OCI-LY1 (cell line): ENCODE data around the gene FAM120A.
A peak's percentile ranks its signal among the peaks of the same experiment; 100 is the strongest.

Experiments used
- H2AFZ ChIP-seq: fragments of 200-600 bp; sonication (generic), shearing (Covaris generic); 2 replicates; pipeline ENCODE4 v1.6.0; 2014; ENCODE audit warnings: antibody characterized with exemption, mild to moderate bottlenecking, low read length
- H3F3A ChIP-seq: fragments of 200-600 bp; sonication (generic), shearing (Covaris generic); 2 replicates; pipeline ENCODE4 v1.6.0; 2014; ENCODE audit warnings: mild to moderate bottlenecking, antibody characterized with exemption, low read length, moderate library complexity; ENCODE audit not compliant: insufficient read depth
- H3K27ac ChIP-seq: fragments of 200-600 bp; sonication (generic); 2 replicates; pipeline ENCODE4 v1.5.1; 2014; ENCODE audit warnings: low read length, mixed run types, mild to moderate bottlenecking, low read depth; ENCODE audit not compliant: poor library complexity, severe bottlenecking
- H3K27me3 ChIP-seq: fragments of 200-600 bp; sonication (generic); 2 replicates; pipeline ENCODE4 v1.6.0; 2014; ENCODE audit warnings: antibody characterized with exemption, mild to moderate bottlenecking, low read length, moderate library complexity; ENCODE audit not compliant: insufficient read depth
- H3K36me3 ChIP-seq: fragments of 200-600 bp; sonication (generic); 2 replicates; pipeline ENCODE4 v1.6.1; 2014; ENCODE audit warnings: mild to moderate bottlenecking, antibody characterized with exemption, low read length, moderate library complexity, mixed read lengths; ENCODE audit not compliant: insufficient read depth
- H3K4me1 ChIP-seq: fragments of 200-600 bp; sonication (generic); 2 replicates; pipeline ENCODE4 v1.5.1; 2014; ENCODE audit warnings: mild to moderate bottlenecking, low read length, moderate library complexity; ENCODE audit not compliant: insufficient read depth, severe bottlenecking
- H3K4me2 ChIP-seq: fragments of 200-600 bp; sonication (generic), shearing (Covaris generic); 2 replicates; pipeline ENCODE4 v1.6.1; 2014; ENCODE audit warnings: low read length
- H3K4me3 ChIP-seq: fragments of 200-600 bp; sonication (generic); 2 replicates; pipeline ENCODE4 v1.5.1; 2014; ENCODE audit warnings: low read length, low read depth, mild to moderate bottlenecking, mixed read lengths; ENCODE audit not compliant: poor library complexity, severe bottlenecking
- H3K79me2 ChIP-seq: fragments of 200-600 bp; shearing (Covaris generic); 2 replicates; pipeline ENCODE4 v1.6.1; 2016; ENCODE audit warnings: mixed run types, low read length, mixed read lengths; ENCODE audit not compliant: insufficient read depth
- H3K9ac ChIP-seq: fragments of 200-600 bp; sonication (generic), shearing (Covaris generic); 2 replicates; pipeline ENCODE4 v1.6.1; 2014; ENCODE audit warnings: mild to moderate bottlenecking, low read length, mixed read lengths
- H3K9me2 ChIP-seq: fragments of 200-600 bp; sonication (generic), shearing (Covaris generic); 2 replicates; pipeline ENCODE4 v1.6.1; 2014; ENCODE audit warnings: low read depth, mild to moderate bottlenecking, low read length, mixed read lengths
- H3K9me3 ChIP-seq: fragments of 200-600 bp; shearing (Covaris generic); 2 replicates; pipeline ENCODE4 v1.6.1; 2014; ENCODE audit warnings: low read length, mixed read lengths
- H4K20me1 ChIP-seq: fragments of 200-600 bp; sonication (generic), shearing (Covaris generic); 2 replicates; pipeline ENCODE4 v1.6.0; 2016; ENCODE audit warnings: mild to moderate bottlenecking, low read length; ENCODE audit not compliant: insufficient read depth
- EZH2 ChIP-seq: fragments of 200-600 bp; sonication (generic), shearing (Covaris generic); IDR thresholded peaks from 2 replicates; pipeline ENCODE4 v1.8.0; 2017; ENCODE audit warnings: borderline replicate concordance, mixed run types, mild to moderate bottlenecking, antibody characterized with exemption, low read length, moderate library complexity, mixed read lengths
- TF ChIP-seq, protein P1 (sequence below): fragments of 200-600 bp; sonication (generic), shearing (Covaris generic); IDR thresholded peaks from 2 replicates; pipeline ENCODE4 v1.5.1; 2017; ENCODE audit warnings: mild to moderate bottlenecking, antibody characterized with exemption, low read length, moderate library complexity, mixed read lengths

FAM120A gene

GRCh38 chr9:93457006-93457405 is 5.5 kb downstream of the FAM120A start:
- H3K4me2 ChIP-seq, result peak overlapping the region; percentile 47; the same call in 1 of the 2 replicates
- H3K4me1 ChIP-seq, result peaks cover 75% of the 10 kb centered on the region
- H3K27ac ChIP-seq, result peak overlapping the region; percentile 29

DNA sequence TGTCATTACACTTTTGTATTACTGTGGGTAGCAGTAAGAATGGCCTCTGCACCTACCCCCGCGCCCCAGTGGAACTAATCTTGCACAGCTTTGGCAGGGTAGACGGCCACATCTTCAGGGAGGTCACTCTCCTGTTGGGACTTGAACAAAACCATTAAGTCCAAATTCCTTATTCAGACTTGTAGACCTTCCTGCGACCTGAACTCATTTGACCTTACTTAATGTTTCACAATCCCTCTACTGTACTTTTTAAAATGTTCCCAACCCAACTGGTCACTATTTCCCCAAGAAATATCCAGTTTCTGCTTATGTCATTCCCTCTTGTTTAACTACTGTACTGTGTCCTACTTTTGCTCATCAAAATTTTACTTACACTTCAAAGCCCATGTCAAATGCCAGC is 7.2 kb downstream of the FAM120A start:
- peaks cover 91% of the 10 kb centered on the region for H3K4me1 ChIP-seq
- H3K9me3 ChIP-seq, result no peaks in the 10 kb centered on the region
- H3K79me2 ChIP-seq, result peaks cover 100% of the 10 kb centered on the region
- TF ChIP-seq, protein P1, sequence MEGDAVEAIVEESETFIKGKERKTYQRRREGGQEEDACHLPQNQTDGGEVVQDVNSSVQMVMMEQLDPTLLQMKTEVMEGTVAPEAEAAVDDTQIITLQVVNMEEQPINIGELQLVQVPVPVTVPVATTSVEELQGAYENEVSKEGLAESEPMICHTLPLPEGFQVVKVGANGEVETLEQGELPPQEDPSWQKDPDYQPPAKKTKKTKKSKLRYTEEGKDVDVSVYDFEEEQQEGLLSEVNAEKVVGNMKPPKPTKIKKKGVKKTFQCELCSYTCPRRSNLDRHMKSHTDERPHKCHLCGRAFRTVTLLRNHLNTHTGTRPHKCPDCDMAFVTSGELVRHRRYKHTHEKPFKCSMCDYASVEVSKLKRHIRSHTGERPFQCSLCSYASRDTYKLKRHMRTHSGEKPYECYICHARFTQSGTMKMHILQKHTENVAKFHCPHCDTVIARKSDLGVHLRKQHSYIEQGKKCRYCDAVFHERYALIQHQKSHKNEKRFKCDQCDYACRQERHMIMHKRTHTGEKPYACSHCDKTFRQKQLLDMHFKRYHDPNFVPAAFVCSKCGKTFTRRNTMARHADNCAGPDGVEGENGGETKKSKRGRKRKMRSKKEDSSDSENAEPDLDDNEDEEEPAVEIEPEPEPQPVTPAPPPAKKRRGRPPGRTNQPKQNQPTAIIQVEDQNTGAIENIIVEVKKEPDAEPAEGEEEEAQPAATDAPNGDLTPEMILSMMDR, result no peak
- no peak for TF ChIP-seq EZH2
- peak overlapping the region; percentile 86 for H3K27ac ChIP-seq
- peak overlapping the region; percentile 60; the same call in 1 of the 2 replicates for H3K4me2 ChIP-seq
- no peak overlapping the region for H2AFZ ChIP-seq
- no peak overlapping the region for H3K9ac ChIP-seq
- no peak overlapping the region for H3K4me3 ChIP-seq
- H3K27me3 ChIP-seq, result no peaks in the 10 kb centered on the region
- H3K9me2 ChIP-seq, result no peaks in the 10 kb centered on the region
- H4K20me1 ChIP-seq, result no peaks in the 10 kb centered on the region
- H3F3A ChIP-seq, result no peaks in the 10 kb centered on the region; the same call in 1 of the 2 replicates
- H3K36me3 ChIP-seq, result peaks cover 38% of the 10 kb centered on the region; the same call in 1 of the 2 replicates

More at GRCh38 chr9:93457006-93457405, 5.5 kb downstream of the FAM120A start:
- Histone ChIP-seq H3K27me3 (no peaks in the 10 kb centered on the region), H3K4me3 (peak overlapping the region; percentile 16), H3F3A (no peaks in the 10 kb centered on the region; the same call in 1 of the 2 replicates), H3K9me2 (no peaks in the 10 kb centered on the region), H3K9me3 (no peaks in the 10 kb centered on the region), H3K79me2 (peaks cover 98% of the 10 kb centered on the region), H4K20me1 (no peaks in the 10 kb centered on the region), H2AFZ (no peak overlapping the region), H3K9ac (peak overlapping the region; percentile 10; the same call in 1 of the 2 replicates), H3K36me3 (peaks cover 45% of the 10 kb centered on the region; the same call in 1 of the 2 replicates)
- TF ChIP-seq, protein P1, result no peak
- no peak for TF ChIP-seq EZH2

DNA sequence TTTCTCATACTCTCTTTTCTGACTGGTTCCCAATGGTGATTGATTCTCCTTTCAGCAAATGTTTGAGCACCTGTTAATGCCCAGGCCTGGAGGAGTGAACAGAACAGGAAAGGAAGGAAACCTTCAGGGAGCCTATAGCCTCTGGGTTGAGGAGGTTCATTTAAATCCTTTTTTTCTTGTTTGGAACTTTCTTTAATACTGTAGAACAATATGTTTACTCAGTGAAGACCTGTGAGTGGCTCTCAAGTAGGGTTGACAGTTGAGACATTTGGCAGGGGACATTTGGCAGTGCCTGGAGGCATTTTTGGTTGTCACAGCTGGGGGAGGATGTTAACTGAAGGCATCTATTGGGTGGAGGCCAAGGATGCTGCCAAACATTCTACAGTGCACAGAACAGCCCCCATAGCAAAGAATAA is 8.0 kb downstream of the FAM120A start:
- Histone ChIP-seq H3K4me3 (no peak overlapping the region), H3K79me2 (peaks cover 100% of the 10 kb centered on the region), H3K9me3 (no peaks in the 10 kb centered on the region), H3K36me3 (peaks cover 31% of the 10 kb centered on the region; the same call in 1 of the 2 replicates), H3K27ac (peak overlapping the region; percentile 86), H3K4me2 (peak overlapping the region; percentile 60; the same call in 1 of the 2 replicates), H3K27me3 (no peaks in the 10 kb centered on the region), H2AFZ (no peak overlapping the region), H3K4me1 (peaks cover 91% of the 10 kb centered on the region), H3F3A (no peaks in the 10 kb centered on the region; the same call in 1 of the 2 replicates), H3K9ac (peak overlapping the region; percentile 7; the same call in 1 of the 2 replicates), H4K20me1 (no peaks in the 10 kb centered on the region), H3K9me2 (no peaks in the 10 kb centered on the region)
- TF ChIP-seq EZH2, result no peak
- TF ChIP-seq, protein P1, result no peak
